ENCODE data around the gene SLC17A9.
A peak's percentile ranks its signal among the peaks of the same experiment; 100 is the strongest.

The SLC17A9 gene

GRCh38 chr20:63009045-63009961, 56.8 kb downstream of the SLC17A9 start:
- Histone ChIP-seq H3K4me3 (ENCODE audit: low read length in 2 of 2) (peak overlapping the region in 1 of 2 donors; percentile 32), H3K36me3 (ENCODE audit: control insufficient read depth in 2 of 2, insufficient read depth in 2 of 2, low read length in 2 of 2) (no peaks in the 10 kb centered on the region), H3K27ac (ENCODE audit: low read depth in 2 of 2, low read length in 2 of 2) (no peak overlapping the region), H3K9me3 (ENCODE audit: control insufficient read depth in 2 of 2, low read length in 2 of 2) (no peaks in the 10 kb centered on the region), H3K9ac (ENCODE audit: low read depth in 1 of 2, low read length in 2 of 2) (no peak overlapping the region), H3K27me3 (ENCODE audit: control insufficient read depth in 2 of 2, insufficient read depth in 2 of 2, low read length in 2 of 2) (peaks cover 34 to 76% of the 10 kb centered on the region in 2 donors), H3K4me1 (ENCODE audit: control insufficient read depth in 2 of 2, insufficient read depth in 2 of 2, low read length in 2 of 2) (peaks cover 7 to 9% of the 10 kb centered on the region in 2 donors)

DNA sequence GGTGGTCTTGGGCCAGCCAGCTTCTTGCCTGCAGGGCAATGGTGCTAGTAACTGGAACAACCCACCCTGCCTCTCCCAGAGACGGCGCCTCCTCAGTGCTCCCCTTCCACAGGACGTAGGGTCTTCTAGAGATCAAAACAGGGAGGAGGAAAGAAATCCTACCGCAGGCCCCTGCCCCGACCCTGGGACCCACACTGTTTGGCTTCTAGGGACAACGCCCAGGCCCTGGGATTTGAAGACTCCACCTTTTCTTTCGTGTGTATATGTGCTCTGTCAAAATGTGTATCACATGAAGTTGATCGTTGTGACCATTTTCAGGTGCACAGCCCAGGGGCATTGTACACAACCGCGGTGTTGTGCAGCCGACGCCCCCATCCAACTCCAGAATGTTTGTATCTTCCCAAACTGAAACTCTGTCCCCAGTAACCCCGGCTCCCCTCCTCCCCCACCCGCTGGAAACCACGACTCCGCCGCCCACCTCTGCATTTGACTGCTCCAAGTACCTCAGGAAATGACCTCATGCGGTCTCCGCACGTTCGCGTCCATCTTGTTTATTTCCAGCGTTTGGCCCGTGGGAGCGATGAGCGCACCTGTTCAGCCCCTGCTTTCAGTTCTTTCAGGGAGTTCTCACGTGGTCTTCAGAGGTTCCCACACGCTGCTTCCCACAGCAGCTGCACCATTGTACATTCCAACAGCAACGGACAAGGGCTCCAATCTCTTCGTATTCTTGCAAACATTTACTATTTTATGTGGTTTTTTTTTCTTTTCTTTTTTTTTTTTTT, 57.7 kb downstream of the SLC17A9 start:
- H3K4me1 ChIP-seq (ENCODE audit: control insufficient read depth in 2 of 2, insufficient read depth in 2 of 2, low read length in 2 of 2): peaks cover 7 to 9% of the 10 kb centered on the region in 2 donors
- H3K27me3 ChIP-seq (ENCODE audit: control insufficient read depth in 2 of 2, insufficient read depth in 2 of 2, low read length in 2 of 2): peaks cover 35 to 75% of the 10 kb centered on the region in 2 donors
- no peak overlapping the region for H3K9ac ChIP-seq (ENCODE audit: low read depth in 1 of 2, low read length in 2 of 2)
- peak overlapping the region; percentile 19 to 32 for H3K4me3 ChIP-seq (ENCODE audit: low read length in 2 of 2)
- peak overlapping the region in 1 of 2 donors; percentile 9 for H3K27ac ChIP-seq (ENCODE audit: low read depth in 2 of 2, low read length in 2 of 2)
- no peaks in the 10 kb centered on the region for H3K36me3 ChIP-seq (ENCODE audit: control insufficient read depth in 2 of 2, insufficient read depth in 2 of 2, low read length in 2 of 2)
- no peaks in the 10 kb centered on the region for H3K9me3 ChIP-seq (ENCODE audit: control insufficient read depth in 2 of 2, low read length in 2 of 2)

- H3K27me3 ChIP-seq (ENCODE audit: control insufficient read depth in 2 of 2, insufficient read depth in 2 of 2, low read length in 2 of 2): peaks cover 35 to 67% of the 10 kb centered on the region in 2 donors
Measured at GRCh38 chr20:63011798-63012197, 59.3 kb downstream of the SLC17A9 start.

GRCh38 chr20:63013207-63013606, 60.7 kb downstream of the SLC17A9 start:
- H3K9ac ChIP-seq (ENCODE audit: low read depth in 1 of 2, low read length in 2 of 2): no peak overlapping the region
- H3K9me3 ChIP-seq (ENCODE audit: control insufficient read depth in 2 of 2, low read length in 2 of 2): no peaks in the 10 kb centered on the region
- H3K27me3 ChIP-seq (ENCODE audit: control insufficient read depth in 2 of 2, insufficient read depth in 2 of 2, low read length in 2 of 2): peaks cover 26 to 55% of the 10 kb centered on the region in 2 donors
- H3K4me3 ChIP-seq (ENCODE audit: low read length in 2 of 2): no peak overlapping the region
- H3K4me1 ChIP-seq (ENCODE audit: control insufficient read depth in 2 of 2, insufficient read depth in 2 of 2, low read length in 2 of 2): peaks cover 7 to 9% of the 10 kb centered on the region in 2 donors
- H3K36me3 ChIP-seq (ENCODE audit: control insufficient read depth in 2 of 2, insufficient read depth in 2 of 2, low read length in 2 of 2): no peaks in the 10 kb centered on the region
- H3K27ac ChIP-seq (ENCODE audit: low read depth in 2 of 2, low read length in 2 of 2): no peak overlapping the region

More at GRCh38 chr20:63011798-63012197, 59.3 kb downstream of the SLC17A9 start:
- Histone ChIP-seq H3K4me3 (ENCODE audit: low read length in 2 of 2) (no peak overlapping the region), H3K36me3 (ENCODE audit: control insufficient read depth in 2 of 2, insufficient read depth in 2 of 2, low read length in 2 of 2) (no peaks in the 10 kb centered on the region), H3K9me3 (ENCODE audit: control insufficient read depth in 2 of 2, low read length in 2 of 2) (no peaks in the 10 kb centered on the region), H3K9ac (ENCODE audit: low read depth in 1 of 2, low read length in 2 of 2) (no peak overlapping the region), H3K27ac (ENCODE audit: low read depth in 2 of 2, low read length in 2 of 2) (no peak overlapping the region), H3K4me1 (ENCODE audit: control insufficient read depth in 2 of 2, insufficient read depth in 2 of 2, low read length in 2 of 2) (peaks cover 7 to 9% of the 10 kb centered on the region in 2 donors)

DNA sequence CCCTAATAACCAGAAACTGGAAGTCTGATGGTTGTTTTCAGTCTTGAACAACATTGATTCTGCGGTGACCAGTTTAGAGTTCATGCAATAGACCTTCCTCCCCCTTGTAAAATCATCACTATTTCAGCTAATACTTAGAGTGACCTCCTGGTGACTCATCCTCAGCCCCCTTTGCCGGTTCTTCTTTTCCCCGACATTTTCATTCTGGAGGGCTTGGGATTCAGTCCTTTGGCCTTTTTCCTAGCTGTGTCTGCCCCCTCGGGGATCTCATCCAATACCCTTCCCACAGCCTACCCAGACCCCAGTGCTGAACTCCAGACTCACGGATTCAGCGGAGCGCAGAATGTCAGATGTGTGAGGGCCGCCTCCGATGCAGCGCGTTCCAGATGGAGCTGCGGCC, 61.8 kb downstream of the SLC17A9 start:
- peaks cover 2 to 3% of the 10 kb centered on the region in 2 donors for H3K4me1 ChIP-seq (ENCODE audit: control insufficient read depth in 2 of 2, insufficient read depth in 2 of 2, low read length in 2 of 2)
- H3K4me3 ChIP-seq (ENCODE audit: low read length in 2 of 2): no peak overlapping the region
- no peaks in the 10 kb centered on the region for H3K9me3 ChIP-seq (ENCODE audit: control insufficient read depth in 2 of 2, low read length in 2 of 2)
- H3K9ac ChIP-seq (ENCODE audit: low read depth in 1 of 2, low read length in 2 of 2): no peak overlapping the region
- H3K27me3 ChIP-seq (ENCODE audit: control insufficient read depth in 2 of 2, insufficient read depth in 2 of 2, low read length in 2 of 2): peaks cover 25 to 45% of the 10 kb centered on the region in 2 donors
- H3K27ac ChIP-seq (ENCODE audit: low read depth in 2 of 2, low read length in 2 of 2): no peak overlapping the region
- H3K36me3 ChIP-seq (ENCODE audit: control insufficient read depth in 2 of 2, insufficient read depth in 2 of 2, low read length in 2 of 2): no peaks in the 10 kb centered on the region

DNA sequence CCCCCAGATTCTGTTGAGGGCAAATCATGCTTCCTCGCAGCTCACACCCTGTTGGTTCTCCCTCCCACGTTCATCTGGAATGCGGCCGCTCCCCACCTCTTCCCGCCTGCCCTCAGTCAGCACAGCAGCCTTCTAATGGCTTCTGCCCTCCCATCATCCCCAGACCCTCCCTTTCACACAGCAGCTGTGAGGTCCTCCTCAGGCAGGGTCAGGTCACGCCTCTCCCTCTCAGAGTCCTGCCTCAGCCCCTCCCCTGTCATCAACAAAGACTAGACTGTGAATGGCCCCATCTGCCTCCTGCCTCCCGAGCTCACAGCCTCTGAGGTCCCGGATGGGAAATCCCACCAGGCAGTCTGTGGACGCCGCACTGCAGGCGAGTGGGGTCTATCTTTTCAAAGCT, 62.2 kb downstream of the SLC17A9 start:
- Histone ChIP-seq H3K9me3 (ENCODE audit: control insufficient read depth in 2 of 2, low read length in 2 of 2) (no peaks in the 10 kb centered on the region), H3K4me1 (ENCODE audit: control insufficient read depth in 2 of 2, insufficient read depth in 2 of 2, low read length in 2 of 2) (no peaks in the 10 kb centered on the region), H3K27ac (ENCODE audit: low read depth in 2 of 2, low read length in 2 of 2) (no peak overlapping the region), H3K4me3 (ENCODE audit: low read length in 2 of 2) (no peak overlapping the region), H3K27me3 (ENCODE audit: control insufficient read depth in 2 of 2, insufficient read depth in 2 of 2, low read length in 2 of 2) (peaks cover 21 to 41% of the 10 kb centered on the region in 2 donors), H3K9ac (ENCODE audit: low read depth in 1 of 2, low read length in 2 of 2) (no peak overlapping the region), H3K36me3 (ENCODE audit: control insufficient read depth in 2 of 2, insufficient read depth in 2 of 2, low read length in 2 of 2) (no peaks in the 10 kb centered on the region)

GRCh38 chr20:63015147-63015661, 62.7 kb downstream of the SLC17A9 start:
- peaks cover 21 to 36% of the 10 kb centered on the region in 2 donors for H3K27me3 ChIP-seq (ENCODE audit: control insufficient read depth in 2 of 2, insufficient read depth in 2 of 2, low read length in 2 of 2)
- no peaks in the 10 kb centered on the region for H3K36me3 ChIP-seq (ENCODE audit: control insufficient read depth in 2 of 2, insufficient read depth in 2 of 2, low read length in 2 of 2)
- no peaks in the 10 kb centered on the region for H3K9me3 ChIP-seq (ENCODE audit: control insufficient read depth in 2 of 2, low read length in 2 of 2)
- no peak overlapping the region for H3K9ac ChIP-seq (ENCODE audit: low read depth in 1 of 2, low read length in 2 of 2)
- no peak overlapping the region for H3K4me3 ChIP-seq (ENCODE audit: low read length in 2 of 2)
- H3K4me1 ChIP-seq (ENCODE audit: control insufficient read depth in 2 of 2, insufficient read depth in 2 of 2, low read length in 2 of 2): no peaks in the 10 kb centered on the region
- H3K27ac ChIP-seq (ENCODE audit: low read depth in 2 of 2, low read length in 2 of 2): no peak overlapping the region

- Histone ChIP-seq H3K27ac (ENCODE audit: low read depth in 2 of 2, low read length in 2 of 2) (no peak overlapping the region), H3K9ac (ENCODE audit: low read depth in 1 of 2, low read length in 2 of 2) (no peak overlapping the region), H3K4me1 (ENCODE audit: control insufficient read depth in 2 of 2, insufficient read depth in 2 of 2, low read length in 2 of 2) (no peaks in the 10 kb centered on the region), H3K27me3 (ENCODE audit: control insufficient read depth in 2 of 2, insufficient read depth in 2 of 2, low read length in 2 of 2) (peaks cover 23 to 33% of the 10 kb centered on the region in 2 donors), H3K36me3 (ENCODE audit: control insufficient read depth in 2 of 2, insufficient read depth in 2 of 2, low read length in 2 of 2) (no peaks in the 10 kb centered on the region), H3K4me3 (ENCODE audit: low read length in 2 of 2) (no peak overlapping the region), H3K9me3 (ENCODE audit: control insufficient read depth in 2 of 2, low read length in 2 of 2) (no peaks in the 10 kb centered on the region)
Measured at GRCh38 chr20:63015662-63016361, 63.3 kb downstream of the SLC17A9 start.

DNA sequence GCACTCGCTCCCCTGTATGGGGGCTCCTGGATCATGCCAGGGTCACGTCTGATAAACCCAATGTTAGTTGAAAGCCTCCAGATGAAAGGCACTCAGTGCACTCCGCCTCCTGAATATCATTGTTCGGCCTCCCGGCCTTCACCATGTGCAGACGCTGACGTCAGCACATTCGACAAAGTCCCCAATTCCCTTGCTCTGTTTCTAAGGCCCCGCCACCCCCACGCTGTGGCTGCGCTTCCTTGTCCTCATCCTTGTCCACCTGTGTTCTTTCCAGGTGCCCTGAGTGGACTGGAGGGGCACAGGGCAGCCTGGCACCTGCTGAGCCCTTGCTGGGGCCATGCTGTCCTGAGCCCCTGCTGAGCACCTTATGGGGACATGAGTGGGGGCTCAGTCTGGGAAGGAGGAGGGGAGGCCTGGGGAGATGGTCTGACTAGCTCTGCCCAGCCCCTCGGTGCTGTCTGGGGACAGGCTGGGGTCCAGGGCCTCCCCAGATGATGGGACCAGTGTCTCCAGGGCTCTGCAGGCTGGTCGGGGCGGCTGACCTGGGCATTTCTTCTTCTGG, 64.1 kb downstream of the SLC17A9 start:
- no peak overlapping the region for H3K9ac ChIP-seq (ENCODE audit: low read depth in 1 of 2, low read length in 2 of 2)
- no peak overlapping the region for H3K27ac ChIP-seq (ENCODE audit: low read depth in 2 of 2, low read length in 2 of 2)
- no peaks in the 10 kb centered on the region for H3K9me3 ChIP-seq (ENCODE audit: control insufficient read depth in 2 of 2, low read length in 2 of 2)
- peaks cover 24 to 27% of the 10 kb centered on the region in 2 donors for H3K27me3 ChIP-seq (ENCODE audit: control insufficient read depth in 2 of 2, insufficient read depth in 2 of 2, low read length in 2 of 2)
- H3K36me3 ChIP-seq (ENCODE audit: control insufficient read depth in 2 of 2, insufficient read depth in 2 of 2, low read length in 2 of 2): no peaks in the 10 kb centered on the region
- no peaks in the 10 kb centered on the region for H3K4me1 ChIP-seq (ENCODE audit: control insufficient read depth in 2 of 2, insufficient read depth in 2 of 2, low read length in 2 of 2)
- no peak overlapping the region for H3K4me3 ChIP-seq (ENCODE audit: low read length in 2 of 2)
